Bone marrow (tissue), 2 donors: ENCODE data around the gene LPAR3.

Experiments
- DNase-seq, 2 donors: peaks; one replicate each; lab custom pipeline; 2025; lab: John Stamatoyannopoulos, UW

The LPAR3 gene

GRCh38 chr1:84857906-84858305 is 35.1 kb downstream of the LPAR3 start:
- no peak for DNase-seq

GRCh38 chr1:84856726-84857270 is 36.2 kb downstream of the LPAR3 start:
- DNase-seq: no peak

- no peak for DNase-seq
These were observed 37.0 kb downstream of the LPAR3 start for GRCh38 chr1:84855691-84856630.

GRCh38 chr1:84855168-84855567 is 37.8 kb downstream of the LPAR3 start:
- DNase-seq: no peak

GRCh38 chr1:84853741-84854721 is 39.0 kb downstream of the LPAR3 start:
- peak in 1 of 2 donors; percentile 90 for DNase-seq

- DNase-seq: no peak
These were observed 41.2 kb downstream of the LPAR3 start for GRCh38 chr1:84851839-84852238.

GRCh38 chr1:84849357-84849975 is 43.5 kb downstream of the LPAR3 start:
- no peak for DNase-seq

- no peak for DNase-seq
These were observed 45.5 kb downstream of the LPAR3 start for GRCh38 chr1:84847253-84848250.

- no peak for DNase-seq
These were observed 46.6 kb downstream of the LPAR3 start for GRCh38 chr1:84846387-84846786.

GRCh38 chr1:84845357-84845756 is 47.6 kb downstream of the LPAR3 start:
- no peak for DNase-seq

- no peak for DNase-seq
These were observed 48.9 kb downstream of the LPAR3 start for GRCh38 chr1:84844094-84844493.

GRCh38 chr1:84842748-84843231 is 50.2 kb downstream of the LPAR3 start:
- no peak for DNase-seq

- DNase-seq: no peak
These were observed 51.0 kb downstream of the LPAR3 start for GRCh38 chr1:84841971-84842370.

GRCh38 chr1:84840346-84840745 is 52.7 kb downstream of the LPAR3 start:
- DNase-seq: no peak

GRCh38 chr1:84839544-84839943 is 53.5 kb downstream of the LPAR3 start:
- DNase-seq: no peak

- no peak for DNase-seq
These were observed 56.9 kb downstream of the LPAR3 start for GRCh38 chr1:84836145-84836544.

- no peak for DNase-seq
These were observed 57.8 kb downstream of the LPAR3 start for GRCh38 chr1:84835169-84835568.

- no peak for DNase-seq
These were observed 58.5 kb downstream of the LPAR3 start for GRCh38 chr1:84834419-84835064.

- DNase-seq: no peak
These were observed 59.8 kb downstream of the LPAR3 start for GRCh38 chr1:84833194-84833593.

GRCh38 chr1:84830136-84830535 is 62.9 kb downstream of the LPAR3 start:
- no peak for DNase-seq
